Measurements from ENCODE around the gene MATCAP1. TPM values are rescaled to one million over a fixed set of nuclear protein-coding genes. Genes with fewer than 3 reads are reported as not detected.

MATCAP1 gene
- total and polyA plus RNA-seq, 2 of the 13 experiments (the other 11 are each of a cell fraction or from before 2014, with no cell fraction given): 11.2 to 24.5 TPM

DNA sequence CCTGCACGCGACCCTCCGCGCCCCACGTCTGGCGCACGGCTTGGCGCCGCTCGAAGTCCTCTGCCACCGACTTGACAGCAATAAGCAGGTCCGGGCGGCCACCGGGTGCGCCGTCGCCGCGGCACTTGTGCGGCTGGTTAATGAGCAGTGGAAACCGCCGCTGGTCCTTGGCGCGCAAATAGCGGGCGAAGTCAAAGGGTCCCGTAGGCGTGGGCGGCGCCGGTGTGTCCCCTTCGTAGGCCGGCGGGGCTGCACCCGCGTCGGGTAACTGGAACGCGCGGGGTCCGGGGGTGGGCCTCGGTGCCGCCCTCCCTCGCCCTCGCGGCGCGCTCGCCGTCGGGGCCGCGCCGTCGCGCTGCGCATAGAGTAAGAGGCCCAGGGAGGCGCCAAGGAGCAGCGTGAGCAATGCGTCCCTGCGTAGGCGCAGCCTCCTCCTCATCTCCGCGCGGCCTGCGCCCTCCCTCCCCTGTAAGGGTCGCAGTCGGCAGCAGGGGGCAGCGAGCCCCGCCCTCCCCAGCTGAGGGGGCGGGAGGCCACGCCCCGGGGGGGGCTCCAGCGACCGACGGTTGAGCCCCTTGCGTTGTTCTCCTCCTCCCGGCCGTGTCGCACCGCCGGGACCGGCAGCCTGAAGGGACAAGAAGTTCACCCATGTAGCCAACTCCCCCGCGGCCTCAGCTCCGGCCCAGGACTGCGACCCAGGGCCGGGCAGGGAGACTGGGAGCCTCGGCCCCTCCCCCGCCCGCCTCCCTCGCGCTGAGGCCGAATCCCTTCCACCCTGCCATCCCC lies 33.5 kb downstream of the MATCAP1 start (continued):
- TF ChIP-seq, protein P1, sequence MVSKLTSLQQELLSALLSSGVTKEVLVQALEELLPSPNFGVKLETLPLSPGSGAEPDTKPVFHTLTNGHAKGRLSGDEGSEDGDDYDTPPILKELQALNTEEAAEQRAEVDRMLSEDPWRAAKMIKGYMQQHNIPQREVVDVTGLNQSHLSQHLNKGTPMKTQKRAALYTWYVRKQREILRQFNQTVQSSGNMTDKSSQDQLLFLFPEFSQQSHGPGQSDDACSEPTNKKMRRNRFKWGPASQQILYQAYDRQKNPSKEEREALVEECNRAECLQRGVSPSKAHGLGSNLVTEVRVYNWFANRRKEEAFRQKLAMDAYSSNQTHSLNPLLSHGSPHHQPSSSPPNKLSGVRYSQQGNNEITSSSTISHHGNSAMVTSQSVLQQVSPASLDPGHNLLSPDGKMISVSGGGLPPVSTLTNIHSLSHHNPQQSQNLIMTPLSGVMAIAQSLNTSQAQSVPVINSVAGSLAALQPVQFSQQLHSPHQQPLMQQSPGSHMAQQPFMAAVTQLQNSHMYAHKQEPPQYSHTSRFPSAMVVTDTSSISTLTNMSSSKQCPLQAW (CRISPR knock-in tag; IDR thresholded peaks at IDR 0.05): no peak
- TF ChIP-seq ARID2 (CRISPR knock-in tag; IDR thresholded peaks at IDR 0.05; ENCODE audit: borderline replicate concordance) (no peak), ZFX (CRISPR knock-in tag; IDR thresholded peaks at IDR 0.05; ENCODE audit: low read depth) (no peak), ZNF121 (CRISPR knock-in tag; IDR thresholded peaks at IDR 0.05) (no peak), BRD4 (CRISPR knock-in tag; IDR thresholded peaks at IDR 0.05) (0 out of 2 replicates have a peak, but pooled peaks have one; percentile 41), DNMT1 (CRISPR knock-in tag; IDR thresholded peaks at IDR 0.05) (no peak), NR3C1 (CRISPR knock-in tag; IDR thresholded peaks at IDR 0.05) (no peak), ZNF326 (CRISPR knock-in tag; IDR thresholded peaks at IDR 0.05; ENCODE audit: borderline replicate concordance) (no peak), ZNF7 (CRISPR knock-in tag; IDR thresholded peaks at IDR 0.05) (0 out of 2 replicates have a peak, but pooled peaks have one; percentile 2), FOSL1 (CRISPR knock-in tag; IDR thresholded peaks at IDR 0.05; ENCODE audit: borderline replicate concordance) (no peak), ZEB1 (IDR thresholded peaks at IDR 0.05; ENCODE audit: insufficient replicate concordance, low read depth) (no peak), SALL2 (CRISPR knock-in tag; IDR thresholded peaks at IDR 0.05) (no peak), ZNF816 (CRISPR knock-in tag; IDR thresholded peaks at IDR 0.05; ENCODE audit: borderline replicate concordance) (no peak), RELA (CRISPR knock-in tag; IDR thresholded peaks at IDR 0.05) (no peak)
- TF ChIP-seq, protein P2, sequence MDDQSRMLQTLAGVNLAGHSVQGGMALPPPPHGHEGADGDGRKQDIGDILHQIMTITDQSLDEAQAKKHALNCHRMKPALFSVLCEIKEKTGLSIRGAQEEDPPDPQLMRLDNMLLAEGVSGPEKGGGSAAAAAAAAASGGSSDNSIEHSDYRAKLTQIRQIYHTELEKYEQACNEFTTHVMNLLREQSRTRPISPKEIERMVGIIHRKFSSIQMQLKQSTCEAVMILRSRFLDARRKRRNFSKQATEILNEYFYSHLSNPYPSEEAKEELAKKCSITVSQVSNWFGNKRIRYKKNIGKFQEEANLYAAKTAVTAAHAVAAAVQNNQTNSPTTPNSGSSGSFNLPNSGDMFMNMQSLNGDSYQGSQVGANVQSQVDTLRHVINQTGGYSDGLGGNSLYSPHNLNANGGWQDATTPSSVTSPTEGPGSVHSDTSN (CRISPR knock-in tag; IDR thresholded peaks at IDR 0.05; ENCODE audit: borderline replicate concordance): no peak
- TF ChIP-seq, protein P3, sequence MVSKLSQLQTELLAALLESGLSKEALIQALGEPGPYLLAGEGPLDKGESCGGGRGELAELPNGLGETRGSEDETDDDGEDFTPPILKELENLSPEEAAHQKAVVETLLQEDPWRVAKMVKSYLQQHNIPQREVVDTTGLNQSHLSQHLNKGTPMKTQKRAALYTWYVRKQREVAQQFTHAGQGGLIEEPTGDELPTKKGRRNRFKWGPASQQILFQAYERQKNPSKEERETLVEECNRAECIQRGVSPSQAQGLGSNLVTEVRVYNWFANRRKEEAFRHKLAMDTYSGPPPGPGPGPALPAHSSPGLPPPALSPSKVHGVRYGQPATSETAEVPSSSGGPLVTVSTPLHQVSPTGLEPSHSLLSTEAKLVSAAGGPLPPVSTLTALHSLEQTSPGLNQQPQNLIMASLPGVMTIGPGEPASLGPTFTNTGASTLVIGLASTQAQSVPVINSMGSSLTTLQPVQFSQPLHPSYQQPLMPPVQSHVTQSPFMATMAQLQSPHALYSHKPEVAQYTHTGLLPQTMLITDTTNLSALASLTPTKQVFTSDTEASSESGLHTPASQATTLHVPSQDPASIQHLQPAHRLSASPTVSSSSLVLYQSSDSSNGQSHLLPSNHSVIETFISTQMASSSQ (IDR thresholded peaks at IDR 0.05; ENCODE audit: low read depth): no peak
- TF ChIP-seq, protein P3 (CRISPR knock-in tag; IDR thresholded peaks at IDR 0.05; ENCODE audit: borderline replicate concordance): 0 out of 2 replicates have a peak, but pooled peaks have one; percentile 16

All from HepG2 (cell line).